GM21360 (cell line): ENCODE results near the gene IFIT1B.
"Not testable (repeated sequence)": the region's sequence is repeated elsewhere in the genome, so short reads cannot be mapped to it uniquely, and the experiment has no call there.

Source experiments
- ATAC-seq: cut with Tn5 transposase; IDR thresholded peaks from one replicate; pipeline ENCODE4 v1.9.1; 2021; ENCODE audit warnings: mild to moderate bottlenecking, moderate library complexity; ENCODE audit not compliant: unreplicated experiment

IFIT1B gene

GRCh38 chr10:89373916-89374711 lies 3.7 kb upstream of the IFIT1B start:
- ATAC-seq: no peak

DNA sequence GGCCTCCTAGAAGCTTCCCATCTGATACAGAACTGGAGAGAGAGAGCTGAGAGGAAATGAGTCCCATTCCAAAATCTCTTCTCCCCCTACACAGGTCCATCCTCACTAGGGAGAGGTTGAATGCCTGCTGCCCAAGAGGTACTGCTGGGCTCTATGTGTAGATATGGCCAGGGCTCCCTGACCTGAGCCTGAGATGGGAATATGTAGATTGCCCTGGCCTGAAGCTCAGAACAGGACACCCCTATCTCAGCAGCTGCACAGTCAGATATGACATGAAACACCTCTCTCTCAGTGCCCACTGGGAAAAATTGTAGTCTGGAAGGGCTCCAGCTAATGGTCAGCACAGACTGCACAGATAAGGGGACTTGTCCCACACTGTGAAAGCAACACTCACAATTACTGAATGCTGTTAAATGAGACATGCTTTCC lies 3.1 kb upstream of the IFIT1B start:
- no peak for ATAC-seq

GRCh38 chr10:89379103-89379502 lies 1.2 kb downstream of the IFIT1B start:
- ATAC-seq: no peak

DNA sequence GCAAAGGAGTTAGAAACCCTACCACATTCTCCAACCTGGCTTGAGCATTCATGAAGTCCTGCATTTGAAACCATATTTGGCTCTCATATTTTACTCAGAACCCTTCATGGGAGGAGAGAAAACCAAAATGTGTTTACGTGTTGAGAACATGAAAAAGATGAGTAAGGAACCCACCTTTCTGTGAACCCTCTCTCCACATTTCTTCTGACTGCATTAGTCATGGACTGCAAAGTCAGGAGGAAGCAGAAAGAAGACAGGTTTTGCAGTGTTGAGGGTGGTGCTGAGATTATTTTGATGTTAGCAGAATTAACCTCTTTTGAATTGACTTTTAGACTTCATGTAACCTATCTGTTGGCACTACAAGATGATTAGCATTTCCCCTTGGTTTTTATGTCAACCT lies 4.9 kb downstream of the IFIT1B start:
- no peak for ATAC-seq

- ATAC-seq: no peak
These were observed 6.9 kb downstream of the IFIT1B start for GRCh38 chr10:89384474-89385340.

DNA sequence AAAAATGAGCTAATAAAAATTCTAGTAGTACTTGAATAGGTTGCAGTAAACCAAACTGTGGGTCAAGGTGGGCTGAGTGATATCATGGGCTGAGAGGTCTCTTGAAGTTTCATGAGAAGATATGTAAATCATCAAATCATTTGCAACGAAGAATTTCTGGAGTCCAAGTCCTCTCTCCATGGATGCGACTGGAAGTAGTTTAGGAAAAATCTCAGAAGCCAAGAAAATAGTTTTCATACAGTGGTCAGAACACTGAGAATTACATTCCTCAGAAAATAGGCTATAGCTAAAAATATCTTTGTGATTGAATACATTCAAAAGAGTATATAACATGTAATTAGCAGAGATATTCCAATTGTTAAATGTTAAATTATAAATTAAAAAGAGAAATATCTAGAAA lies 10.9 kb downstream of the IFIT1B start:
- no peak for ATAC-seq

- ATAC-seq: no peak
These were observed 11.4 kb downstream of the IFIT1B start for GRCh38 chr10:89389254-89389653.

GRCh38 chr10:89390476-89391225 lies 12.8 kb downstream of the IFIT1B start:
- no peak for ATAC-seq

- not testable (repeated sequence) for ATAC-seq
These were observed 13.3 kb downstream of the IFIT1B start for GRCh38 chr10:89391226-89391576.

DNA sequence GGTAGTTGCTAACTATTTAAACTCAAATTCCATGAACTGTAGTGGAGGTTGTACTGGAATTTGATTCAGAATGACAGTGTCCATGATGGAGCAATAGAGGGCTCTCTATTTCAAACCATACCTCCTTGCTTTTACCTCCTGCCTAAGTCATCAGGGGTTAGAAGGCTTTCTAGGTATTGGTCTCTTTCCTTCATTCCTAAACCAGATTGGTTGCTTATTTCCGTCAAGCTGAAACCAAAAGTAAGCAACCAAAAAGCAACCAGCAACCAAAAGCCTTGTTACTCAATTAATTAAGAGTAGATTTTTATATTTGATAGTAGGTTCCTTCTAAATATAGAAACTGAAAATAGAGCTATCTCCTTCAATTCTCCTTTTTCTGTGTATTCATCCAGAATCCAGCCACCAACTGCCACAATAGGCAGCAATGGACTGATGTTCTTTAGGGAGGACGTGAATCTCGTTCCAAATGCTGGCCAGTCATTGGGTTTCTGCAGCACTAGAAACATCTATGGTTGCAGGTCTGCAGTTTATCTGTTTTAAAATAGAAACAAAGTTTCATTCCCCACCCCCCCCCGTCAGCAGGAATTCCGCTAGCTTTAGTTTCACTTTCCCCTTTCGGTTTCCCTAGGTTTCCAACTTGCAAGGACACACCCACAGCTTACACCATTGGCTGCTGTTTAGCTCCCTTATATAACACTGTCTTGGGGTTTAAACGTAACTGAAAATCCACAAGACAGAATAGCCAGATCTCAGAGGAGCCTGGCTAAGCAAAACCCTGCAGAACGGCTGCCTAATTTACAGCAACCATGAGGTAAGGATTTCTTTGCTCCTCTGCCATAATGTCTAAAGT lies 14.3 kb downstream of the IFIT1B start, which contains the start of gene IFIT1:
IFIT1 (plus strand) TSS at position 717 of the 850 bp plus-strand sequence; CDS start at position 807, 90 bp downstream.
- peak; percentile 75 for ATAC-seq

- ATAC-seq: peak; percentile 37
These were observed 15.1 kb downstream of the IFIT1B start for GRCh38 chr10:89392974-89393373.

GRCh38 chr10:89393898-89394297 lies 16.0 kb downstream of the IFIT1B start:
- no peak for ATAC-seq

- ATAC-seq: no peak
These were observed 17.3 kb downstream of the IFIT1B start for GRCh38 chr10:89395141-89395540.

- no peak for ATAC-seq
These were observed 20.3 kb downstream of the IFIT1B start for GRCh38 chr10:89398003-89398749.

DNA sequence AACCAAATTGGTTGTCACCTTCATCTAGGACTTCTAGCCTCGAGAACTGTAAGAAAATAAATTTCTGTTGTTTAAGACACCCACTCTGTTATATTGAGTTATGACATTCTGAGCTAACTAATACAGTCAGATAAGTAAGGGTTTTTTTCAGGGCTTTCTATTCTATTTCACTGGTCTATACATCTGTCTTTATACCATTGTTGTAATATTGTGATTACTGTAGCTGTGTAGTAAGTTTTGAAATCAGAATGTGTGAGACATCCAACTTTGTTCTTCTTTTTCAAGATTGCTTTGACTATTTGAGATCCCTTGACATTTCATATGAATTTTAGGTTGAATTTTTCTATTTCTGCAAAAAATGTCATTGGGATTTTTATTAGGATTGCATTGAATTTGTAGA lies 22.1 kb downstream of the IFIT1B start:
- ATAC-seq: no peak

DNA sequence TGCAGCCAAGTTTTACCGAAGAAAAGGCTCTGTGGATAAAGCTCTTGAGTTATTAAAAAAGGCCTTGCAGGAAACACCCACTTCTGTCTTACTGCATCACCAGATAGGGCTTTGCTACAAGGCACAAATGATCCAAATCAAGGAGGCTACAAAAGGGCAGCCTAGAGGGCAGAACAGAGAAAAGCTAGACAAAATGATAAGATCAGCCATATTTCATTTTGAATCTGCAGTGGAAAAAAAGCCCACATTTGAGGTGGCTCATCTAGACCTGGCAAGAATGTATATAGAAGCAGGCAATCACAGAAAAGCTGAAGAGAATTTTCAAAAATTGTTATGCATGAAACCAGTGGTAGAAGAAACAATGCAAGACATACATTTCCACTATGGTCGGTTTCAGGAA lies 25.2 kb downstream of the IFIT1B start:
- ATAC-seq: no peak

- no peak for ATAC-seq
These were observed 26.5 kb downstream of the IFIT1B start for GRCh38 chr10:89404104-89405047.

DNA sequence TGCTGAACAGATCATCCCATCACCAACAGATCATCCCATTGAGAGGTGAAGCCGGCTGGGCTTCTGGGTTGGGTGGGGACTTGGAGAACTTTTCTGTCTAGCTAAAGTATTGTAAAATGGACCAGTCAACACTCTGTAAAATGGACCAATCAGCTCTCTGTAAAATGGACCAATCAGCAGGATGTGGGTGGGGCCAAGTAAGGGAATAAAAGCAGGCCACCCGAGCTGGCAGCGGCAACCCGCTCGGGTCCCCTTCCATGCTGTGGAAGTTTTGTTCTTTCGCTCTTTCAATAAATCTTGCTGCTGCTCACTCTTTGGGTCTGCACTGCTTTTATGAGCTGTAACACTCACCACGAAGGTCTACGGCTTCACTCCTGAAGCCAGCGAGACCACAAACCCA lies 28.3 kb downstream of the IFIT1B start:
- ATAC-seq: not testable (repeated sequence)
